Psoas muscle (tissue), 8 donors: ENCODE data around the gene GABPB2. TPM values are rescaled to one million over a fixed set of nuclear protein-coding genes. Genes with fewer than 3 reads are reported as not detected.
A peak's percentile ranks its signal among the peaks of the same experiment; 100 is the strongest.

Source experiments
- ATAC-seq, 4 donors: fragments of 200-7000 bp; cut with Tn5 transposase; one replicate each; pipeline ENCODE4 v1.9.1; 2020; ENCODE audit warnings: moderate library complexity in 3 of 4, mild to moderate bottlenecking in 2 of 4
- DNase-seq, 2 donors: peaks; one replicate each; pipeline ENCODE4 v3.0.0-alpha.2; 2020
- H3K27ac ChIP-seq: fragments of 200-600 bp; one replicate; pipeline ENCODE4 v1.8.0; 2022
- H3K27me3 ChIP-seq, 3 donors: fragments of 200-600 bp in 1 of 3; one replicate each; pipeline versions ENCODE4 v1.6.1 to v1.8.0; 2013 to 2022; ENCODE audit warnings: low read length in 2 of 3, mild to moderate bottlenecking in 2 of 3, moderate library complexity in 1 of 3; ENCODE audit not compliant: insufficient read depth in 3 of 3
- H3K36me3 ChIP-seq, 2 donors: fragments of 200-600 bp in 1 of 2; one replicate each; pipeline versions ENCODE4 v1.6.1 to v1.8.0; 2013 to 2022; ENCODE audit warnings: low read depth in 1 of 2, mild to moderate bottlenecking in 1 of 2, moderate library complexity in 1 of 2; ENCODE audit not compliant: insufficient read depth in 1 of 2
- H3K4me1 ChIP-seq: fragments of 200-600 bp; one replicate; pipeline ENCODE4 v1.8.0; 2022
- H3K4me3 ChIP-seq: fragments of 200-600 bp; one replicate; pipeline ENCODE4 v1.8.0; 2022; ENCODE audit warnings: mild to moderate bottlenecking
- H3K9me3 ChIP-seq: fragments of 200-600 bp; one replicate; pipeline ENCODE4 v1.8.0; 2022
- CTCF ChIP-seq: fragments of 200-600 bp; IDR thresholded peaks from one replicate; pipeline ENCODE4 v1.8.0; 2022; ENCODE audit warnings: antibody characterized with exemption
- WGBS, 3 donors: extraction: QIAGEN DNeasy Blood & Tissue Kit; methylation state at CpG; one replicate each; pipeline versions ENCODE4 v1.1.6 to v1.1.7; 2013; 5-methylcytosine and 5-hydroxymethylcytosine counted together
- intact Hi-C, 2 donors: fragments of 100-400 bp; cut with DNase I; formaldehyde crosslinking; loops; one replicate each; pipeline versions ENCODE4 v1.11.0 to v1.14.2; 2022
- polyA plus RNA-seq, 3 donors: library from polyadenylated mRNA; stranded (reverse); fragments of 200-250 nt; gene quantifications; one replicate each; pipeline ENCODE4 v1.2.3, GENCODE V29; 2013
- total RNA-seq, 4 donors: library from RNA; stranded (reverse); fragmentation: NEBNext Ultra II Directional in 2 of 4; extraction: Animal tissue kit (Norgen Biotek cat#: 25700) in 2 of 4; gene quantifications; one replicate each; pipeline versions ENCODE4 v1.2.1 to v1.2.4, GENCODE V29; 2021 to 2023
- donor health status: healthy with polysubstance abuse.
- donor health status: DM: no; HTN: no; CAD: no; lungs with moderate emphysema.
- donor health status: Bipolar disorder and iron deficiency.
- donor health status: healthy.
- donor health status: DM: yes; HTN: yes; CAD: no.
- donor health status: DM: no; HTN: no; CAD: no.
- donor health status: DM: no; HTN: no; CAD: no.
- donor health status: DM: yes; HTN: yes; CAD: no.

The GABPB2 gene
- total and polyA plus RNA-seq, 7 donors, result 2.6 to 15.9 (median 8.2) TPM

DNA sequence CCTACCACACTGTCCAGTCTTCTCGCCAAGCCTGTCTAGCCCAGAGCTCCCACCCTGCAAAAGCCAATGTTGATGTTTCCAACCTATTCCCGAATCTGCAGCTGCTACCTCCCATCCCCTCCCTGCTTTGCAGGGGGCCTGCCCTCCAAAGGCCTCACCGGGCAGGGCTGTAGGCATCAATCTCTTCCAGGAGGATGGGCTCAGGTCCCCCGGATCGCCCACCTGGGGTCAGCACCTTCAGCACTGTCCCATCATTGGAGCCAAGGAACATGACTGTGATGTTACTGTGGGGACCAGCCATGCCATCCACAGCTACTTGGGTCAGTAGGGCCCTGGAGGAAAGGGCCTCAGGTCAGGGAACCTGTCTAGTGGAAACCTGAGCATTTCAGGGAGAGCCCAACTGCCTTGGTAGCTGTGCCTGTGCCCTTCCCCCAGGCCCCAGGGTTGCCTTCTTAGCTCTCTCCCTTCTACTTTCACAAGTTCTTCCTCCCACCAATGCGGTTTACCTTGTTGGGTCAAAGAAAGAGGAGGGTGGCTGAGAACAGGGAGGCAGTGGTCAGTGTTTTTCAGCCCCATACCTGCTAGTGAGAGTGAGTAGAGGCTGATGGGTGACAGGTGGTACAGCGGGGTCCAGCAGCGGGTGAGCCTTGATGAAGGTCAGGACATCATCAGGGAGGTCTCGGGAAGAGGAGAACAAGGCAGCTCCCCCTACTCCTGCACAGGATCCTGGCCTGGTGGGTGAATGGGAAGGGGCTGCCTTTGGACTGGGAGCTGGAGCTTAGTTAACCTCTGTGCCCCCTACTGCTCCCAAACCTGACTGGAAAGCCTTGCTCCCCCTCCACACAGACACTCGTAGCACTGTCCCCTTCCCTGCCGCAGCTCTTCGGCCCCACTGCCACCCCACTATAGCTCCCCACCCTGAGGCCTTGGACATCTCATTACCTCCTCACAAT lies 65.1 kb downstream of the GABPB2 start:
- WGBS, 3 donors, result 78 to 85% (median 81%) methylated on average over 11 to 12 of the region's 12 CpGs
- peak in 3 of 4 donors; percentile 26 to 41 (median 37) for ATAC-seq
- intact Hi-C loops, result no loop called here

DNA sequence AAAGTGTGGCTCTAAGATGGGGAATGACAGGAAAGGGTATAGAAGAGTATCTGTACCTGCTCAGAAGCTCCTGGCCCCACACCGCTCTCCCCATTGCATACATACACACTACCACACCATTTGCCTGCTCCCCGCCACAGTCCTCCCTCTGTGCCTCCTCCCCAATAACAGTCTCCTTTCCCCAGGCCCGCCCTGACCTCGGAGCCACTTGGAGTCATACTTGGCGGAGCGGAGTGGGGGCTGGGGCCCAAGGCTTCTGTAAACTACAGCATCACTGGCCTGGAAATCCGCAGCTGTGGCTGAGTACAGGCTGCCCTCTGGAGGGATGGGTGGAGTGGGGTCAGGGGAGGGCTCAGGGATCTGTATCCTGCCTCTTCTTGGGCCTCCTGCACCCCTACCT lies 67.2 kb downstream of the GABPB2 start:
- H3K9me3 ChIP-seq, result no peaks in the 10 kb centered on the region
- DNase-seq (no peak), ATAC-seq (no peak)
- peaks cover 17% of the 10 kb centered on the region for H3K4me1 ChIP-seq
- H3K4me3 ChIP-seq, result no peak overlapping the region
- intact Hi-C loops, result no loop called here
- peaks cover 0 to 82% of the 10 kb centered on the region in 2 donors for H3K36me3 ChIP-seq
- WGBS, 3 donors, result 89 to 92% (median 92%) methylated on average over 6 to 7 of the region's 7 CpGs
- no peak overlapping the region for H3K27ac ChIP-seq
- no peaks in the 10 kb centered on the region for H3K27me3 ChIP-seq
- TF ChIP-seq CTCF, result no peak

More for the DNA sequence above, 65.1 kb downstream of the GABPB2 start:
- Histone ChIP-seq H3K9me3 (no peaks in the 10 kb centered on the region), H3K4me3 (no peak overlapping the region), H3K27me3 (no peaks in the 10 kb centered on the region), H3K4me1 (no peaks in the 10 kb centered on the region), H3K27ac (peak overlapping the region; percentile 30), H3K36me3 (peaks cover 0 to 88% of the 10 kb centered on the region in 2 donors)
- no peak for DNase-seq
- TF ChIP-seq CTCF, result no peak

GRCh38 chr1:151142411-151143056 lies 72.0 kb downstream of the GABPB2 start:
- H3K9me3 ChIP-seq, result no peaks in the 10 kb centered on the region
- WGBS, 3 donors, result 20 to 37% (median 31%) methylated on average over 5 of the region's 5 CpGs
- H3K4me3 ChIP-seq, result peak overlapping the region; percentile 76
- H3K27me3 ChIP-seq, result no peaks in the 10 kb centered on the region
- no peak for TF ChIP-seq CTCF
- peaks cover 0 to 35% of the 10 kb centered on the region in 2 donors for H3K36me3 ChIP-seq
- intact Hi-C loops, result no loop called here
- H3K27ac ChIP-seq, result peak overlapping the region; percentile 89
- DNase-seq, result peak; percentile 68 to 94
- H3K4me1 ChIP-seq, result peaks cover 43% of the 10 kb centered on the region
- peak; percentile 74 to 79 (median 76) for ATAC-seq

DNA sequence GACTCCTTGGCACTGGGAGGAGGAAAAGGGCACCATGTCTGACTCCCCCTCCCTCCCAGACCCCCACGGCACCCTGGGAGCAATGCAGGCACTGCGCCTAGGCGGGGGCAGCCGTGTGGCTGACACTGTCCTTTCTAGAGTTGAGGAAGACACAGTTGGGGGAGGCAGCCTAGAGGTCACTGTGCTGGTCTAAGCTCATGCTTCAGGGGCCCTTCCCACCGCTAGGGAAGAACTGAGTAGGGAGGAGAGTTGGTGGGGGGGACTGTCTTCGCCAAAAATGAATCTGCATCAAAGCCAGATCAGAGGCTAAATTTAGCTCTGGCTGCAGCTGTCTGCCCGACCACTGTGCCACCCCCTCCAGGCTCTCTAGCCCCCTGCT lies 72.5 kb downstream of the GABPB2 start:
- TF ChIP-seq CTCF, result peak; percentile 20
- Histone ChIP-seq H3K4me1 (peaks cover 48% of the 10 kb centered on the region), H3K9me3 (no peaks in the 10 kb centered on the region), H3K36me3 (peaks cover 0 to 29% of the 10 kb centered on the region in 2 donors), H3K4me3 (peak overlapping the region; percentile 76), H3K27ac (peak overlapping the region; percentile 89), H3K27me3 (no peaks in the 10 kb centered on the region)
- intact Hi-C loops, result no loop called here
- ATAC-seq, result peak; percentile 36 to 59 (median 42)
- peak in 1 of 2 donors; percentile 80 for DNase-seq
- WGBS, 3 donors, result 12 to 24% (median 21%) methylated on average over 7 of the region's 7 CpGs
